Measurements from ENCODE around the gene OR52I2.

OR52I2 gene

GRCh38 chr11:4581443-4581842, at the start of gene OR52I2:
TSS of gene OR52I2 (plus strand) at chr11:4581743.
- no peak for DNase-seq

GRCh38 chr11:4539603-4540219, 41.8 kb upstream of the OR52I2 start:
- peak; percentile 28 to 50 (median 28) for DNase-seq

GRCh38 chr11:4541071-4541470, 40.5 kb upstream of the OR52I2 start:
- DNase-seq: no peak

GRCh38 chr11:4543561-4543960, 38.0 kb upstream of the OR52I2 start:
- DNase-seq: no peak

- no peak for DNase-seq
These were observed 36.7 kb upstream of the OR52I2 start, which contains the start of gene OR52M1 for GRCh38 chr11:4544891-4545290. TSS of gene OR52M1 (plus strand) at chr11:4545191. CDS start at chr11:4545191, 0 bp downstream.

GRCh38 chr11:4546878-4547277, 34.7 kb upstream of the OR52I2 start:
- DNase-seq: no peak

- DNase-seq: no peak
These were observed 34.1 kb upstream of the OR52I2 start for GRCh38 chr11:4547416-4547815.

- DNase-seq: no peak
These were observed 30.1 kb upstream of the OR52I2 start for GRCh38 chr11:4551346-4551979.

GRCh38 chr11:4559527-4560440, 21.8 kb upstream of the OR52I2 start:
- no peak for DNase-seq

GRCh38 chr11:4560467-4560866, 21.1 kb upstream of the OR52I2 start:
- no peak for DNase-seq

GRCh38 chr11:4565371-4565770, 16.2 kb upstream of the OR52I2 start:
- DNase-seq: no peak

GRCh38 chr11:4569075-4569474, 12.5 kb upstream of the OR52I2 start:
- DNase-seq: no peak

GRCh38 chr11:4576880-4577279, 4.7 kb upstream of the OR52I2 start:
- no peak for DNase-seq

- DNase-seq: peak in 2 of 3 experiments; percentile 5 to 38
These were observed 3.8 kb upstream of the OR52I2 start for GRCh38 chr11:4577761-4578160.

GRCh38 chr11:4578624-4579023, 2.9 kb upstream of the OR52I2 start:
- no peak for DNase-seq

GRCh38 chr11:4580124-4580523, 1.4 kb upstream of the OR52I2 start:
- no peak for DNase-seq

- DNase-seq: no peak
These were observed 7.5 kb downstream of the OR52I2 start for GRCh38 chr11:4589017-4589416.

- no peak for DNase-seq
These were observed 12.2 kb downstream of the OR52I2 start, which contains the start of gene OR52I1 for GRCh38 chr11:4593739-4594138. TSS of gene OR52I1 (plus strand) at chr11:4594039. CDS start at chr11:4594039, 0 bp downstream.

- no peak for DNase-seq
These were observed 23.5 kb downstream of the OR52I2 start for GRCh38 chr11:4605057-4605456.

- peak in 2 of 3 experiments; percentile 23 to 52 for DNase-seq
These were observed 24.9 kb downstream of the OR52I2 start for GRCh38 chr11:4606231-4607015.

- DNase-seq: peak in 1 of 3 experiments; percentile 22
These were observed 25.6 kb downstream of the OR52I2 start for GRCh38 chr11:4607096-4607495.

Measured in NCI-H1417 (cell line).